ENCODE data around the gene SUN1.

SUN1 gene

GRCh38 chr7:909358-910329 lies 77.4 kb downstream of the SUN1 start:
- no peak for DNase-seq

DNA sequence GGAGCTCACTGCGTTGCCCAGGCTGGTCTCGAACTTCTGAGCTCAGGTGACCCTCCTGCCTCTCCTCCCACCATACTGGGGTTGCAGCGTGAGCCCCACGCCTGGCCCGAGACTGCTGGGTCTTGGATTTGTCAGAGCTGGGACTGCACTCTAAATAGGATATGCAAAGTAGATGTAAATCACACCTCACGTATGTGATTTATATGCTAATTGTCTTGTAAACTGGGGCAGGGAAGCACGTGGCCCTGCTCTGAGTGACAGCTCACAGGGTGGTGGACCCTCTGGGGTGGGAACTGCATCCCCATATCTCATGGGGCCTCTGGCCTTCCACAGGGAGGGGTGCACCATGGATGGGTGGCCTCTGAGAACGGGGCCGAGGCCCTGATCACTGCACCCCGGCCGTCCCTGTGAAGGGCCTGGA lies 78.2 kb downstream of the SUN1 start:
- DNase-seq, result no peak

- DNase-seq, result no peak
Measured at GRCh38 chr7:910931-911431, 78.7 kb downstream of the SUN1 start.

DNA sequence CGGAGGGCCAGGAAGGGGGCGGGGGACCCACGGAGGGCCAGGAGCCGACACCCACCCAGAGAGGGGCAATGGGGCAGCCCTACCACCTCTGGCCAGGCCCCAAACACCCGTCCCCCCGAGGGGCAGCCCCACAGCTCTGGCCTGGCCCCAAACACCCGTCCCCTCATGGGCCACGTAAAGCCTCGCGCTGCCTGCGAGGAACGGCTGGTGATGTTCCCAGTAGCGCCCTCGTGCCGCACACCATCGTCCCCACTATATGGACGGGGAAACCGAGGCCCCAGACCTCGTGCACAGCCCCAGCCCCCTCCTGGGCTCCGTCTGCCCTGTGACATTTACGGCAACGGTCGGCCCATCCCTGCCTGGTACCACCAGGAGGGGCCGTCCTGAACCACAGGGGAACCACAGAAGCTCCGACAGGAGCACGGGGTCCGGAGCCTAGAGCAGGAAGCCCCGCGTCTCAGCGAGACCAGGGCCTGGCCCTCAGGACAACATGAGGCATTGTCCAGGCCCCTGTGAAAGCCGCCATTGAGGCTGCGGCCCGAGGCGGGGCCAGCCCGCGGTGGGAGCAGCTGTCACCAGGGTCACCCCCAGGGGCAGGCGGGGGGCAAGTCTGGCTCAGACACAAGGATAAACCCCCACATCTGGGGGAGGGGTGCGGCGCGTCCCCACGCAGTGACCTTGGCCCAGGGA lies 79.7 kb downstream of the SUN1 start:
- DNase-seq, result no peak

DNA sequence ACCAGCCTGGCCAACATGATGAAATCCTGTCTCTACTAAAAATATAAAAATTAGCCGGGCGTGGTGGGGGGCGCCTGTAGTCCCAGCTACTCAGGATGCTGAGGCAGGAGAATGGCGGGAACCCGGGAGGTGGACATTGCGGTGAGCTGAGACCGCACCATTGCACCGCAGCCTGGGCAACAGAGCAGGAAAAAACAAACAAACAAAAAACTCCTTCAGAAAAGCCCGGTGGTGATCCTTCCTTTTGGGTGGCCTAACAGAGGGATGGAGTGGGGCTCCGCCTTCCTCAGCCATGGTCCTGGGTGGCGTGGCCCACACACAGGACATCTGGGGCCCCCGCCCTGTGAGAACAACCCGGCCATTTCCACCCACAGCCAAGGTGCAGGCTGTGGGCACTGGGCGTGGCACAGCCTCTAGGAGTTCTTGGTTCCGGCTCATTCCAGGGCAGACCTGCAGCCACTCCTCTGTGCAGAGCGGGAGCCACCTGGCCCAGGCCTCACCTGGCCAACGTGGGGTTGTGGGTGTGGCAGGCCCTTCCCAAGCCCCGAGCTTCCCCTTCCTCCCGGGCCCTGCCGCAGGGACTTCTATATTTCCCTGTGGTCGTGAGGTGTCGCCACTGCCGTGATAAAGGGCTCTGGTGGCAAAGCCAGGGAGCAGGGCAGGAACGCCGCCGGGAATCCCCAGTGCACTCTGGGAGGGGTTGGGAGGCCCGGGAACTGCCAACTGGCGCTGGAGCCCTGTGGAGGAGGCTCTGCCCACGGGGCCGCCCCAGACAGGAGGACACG lies 81.7 kb downstream of the SUN1 start:
- no peak for DNase-seq

DNA sequence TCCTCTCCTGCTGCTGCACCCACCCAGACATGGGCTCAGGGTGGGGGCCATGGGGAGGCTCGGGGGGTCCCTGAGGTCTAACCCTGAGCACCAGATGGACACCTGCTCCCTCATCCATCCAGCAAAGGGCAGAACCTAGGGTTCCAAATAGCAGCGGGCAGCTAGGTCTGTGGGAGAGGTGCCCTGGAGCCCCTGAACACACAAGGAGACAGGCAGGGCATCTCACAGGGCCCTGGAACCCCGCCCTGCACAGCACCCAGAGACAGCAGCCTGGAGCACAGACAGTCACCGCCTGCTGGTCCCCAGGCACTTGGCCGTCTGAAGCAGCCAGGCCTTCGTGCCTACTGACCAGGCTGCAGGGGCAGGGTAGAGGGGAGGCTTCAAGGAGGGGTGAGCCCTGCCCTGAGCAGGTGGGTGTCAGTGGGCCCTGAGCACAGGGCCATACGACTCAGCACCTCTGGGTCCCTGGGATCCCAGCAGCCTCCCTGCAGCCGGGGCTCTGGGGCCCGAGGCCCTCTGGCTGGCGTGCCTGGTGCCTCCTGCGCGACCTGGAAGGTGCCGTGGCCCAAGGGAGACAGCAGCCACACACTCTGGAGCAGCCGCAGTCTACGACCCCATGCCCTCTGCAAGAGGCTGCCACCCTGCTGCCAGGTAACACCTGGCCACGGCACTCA lies 82.4 kb downstream of the SUN1 start:
- no peak for DNase-seq

DNA sequence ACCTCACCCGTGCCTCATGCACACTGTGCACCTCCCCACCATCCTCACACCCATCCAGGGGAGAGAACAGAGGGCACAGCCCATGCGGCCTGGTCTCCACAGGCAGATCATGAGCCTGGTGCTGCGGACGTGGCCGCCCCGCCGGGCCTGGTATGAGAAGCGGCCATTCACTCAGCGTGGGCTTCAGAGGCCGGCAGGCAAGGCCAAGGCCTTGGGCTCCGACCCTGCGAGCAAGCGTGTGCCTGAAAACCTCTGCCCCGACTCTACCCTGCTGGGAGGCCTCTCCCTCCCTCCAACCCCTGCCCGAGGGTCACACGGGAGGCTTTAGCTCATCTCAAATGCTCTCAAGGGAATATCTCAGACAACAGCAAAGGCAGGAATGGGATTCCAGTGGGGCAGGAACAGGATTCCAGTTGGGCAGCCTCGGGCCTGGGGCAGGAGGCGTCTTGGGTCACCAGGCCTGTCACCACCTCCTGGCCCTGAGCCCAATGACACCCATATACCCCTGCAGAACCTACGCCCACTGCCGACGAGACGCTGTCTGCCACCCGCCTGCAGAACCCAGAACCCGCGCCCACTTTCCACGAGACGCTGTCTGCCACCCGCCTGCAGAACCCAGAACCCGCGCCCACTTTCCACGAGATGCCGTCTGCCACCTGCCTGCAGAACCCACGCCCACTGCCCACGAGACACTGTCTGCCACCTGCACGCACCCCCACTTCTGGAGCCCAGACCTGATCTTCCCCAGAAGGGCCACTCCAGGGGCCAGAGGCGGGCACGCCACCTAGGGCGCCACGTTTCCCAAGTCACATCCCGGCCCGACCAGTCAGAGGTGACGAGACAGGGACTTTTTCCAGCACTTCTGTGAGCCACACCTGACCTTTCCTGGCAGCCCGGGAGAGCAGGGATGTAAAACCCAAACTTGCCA lies 83.3 kb downstream of the SUN1 start:
- no peak for DNase-seq

DNA sequence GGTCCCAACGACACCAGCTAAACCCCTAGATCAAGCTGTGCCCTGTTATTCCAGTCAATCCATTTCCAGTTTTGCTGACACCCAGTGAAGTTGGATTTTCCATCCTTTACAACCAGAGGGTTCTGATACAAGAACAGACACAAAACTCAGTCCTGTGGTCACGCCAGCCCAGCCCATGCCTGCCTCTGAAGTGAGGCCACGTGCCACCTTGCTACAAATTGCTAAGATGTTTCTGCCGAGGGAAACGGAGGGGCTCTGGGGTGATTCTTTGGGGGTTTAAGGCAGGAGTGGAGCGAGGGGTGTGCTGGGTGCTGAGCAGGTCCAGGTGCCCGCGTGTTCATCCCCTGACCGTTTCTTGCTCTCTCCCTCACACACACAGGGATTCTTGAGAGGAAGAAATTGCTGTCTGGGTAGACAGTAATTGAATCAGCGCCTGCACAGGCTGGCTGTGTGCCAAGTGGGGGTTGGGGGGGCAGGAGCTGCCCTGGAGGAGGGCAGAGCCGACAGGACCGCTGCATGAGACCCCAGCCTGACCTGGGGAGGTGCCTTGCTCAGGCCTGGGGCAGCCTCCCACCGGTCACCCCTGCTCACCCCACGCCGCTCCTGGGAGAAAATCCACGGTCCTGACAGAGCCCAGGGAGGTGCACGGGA lies 84.1 kb downstream of the SUN1 start:
- DNase-seq, result peak; percentile 33

DNA sequence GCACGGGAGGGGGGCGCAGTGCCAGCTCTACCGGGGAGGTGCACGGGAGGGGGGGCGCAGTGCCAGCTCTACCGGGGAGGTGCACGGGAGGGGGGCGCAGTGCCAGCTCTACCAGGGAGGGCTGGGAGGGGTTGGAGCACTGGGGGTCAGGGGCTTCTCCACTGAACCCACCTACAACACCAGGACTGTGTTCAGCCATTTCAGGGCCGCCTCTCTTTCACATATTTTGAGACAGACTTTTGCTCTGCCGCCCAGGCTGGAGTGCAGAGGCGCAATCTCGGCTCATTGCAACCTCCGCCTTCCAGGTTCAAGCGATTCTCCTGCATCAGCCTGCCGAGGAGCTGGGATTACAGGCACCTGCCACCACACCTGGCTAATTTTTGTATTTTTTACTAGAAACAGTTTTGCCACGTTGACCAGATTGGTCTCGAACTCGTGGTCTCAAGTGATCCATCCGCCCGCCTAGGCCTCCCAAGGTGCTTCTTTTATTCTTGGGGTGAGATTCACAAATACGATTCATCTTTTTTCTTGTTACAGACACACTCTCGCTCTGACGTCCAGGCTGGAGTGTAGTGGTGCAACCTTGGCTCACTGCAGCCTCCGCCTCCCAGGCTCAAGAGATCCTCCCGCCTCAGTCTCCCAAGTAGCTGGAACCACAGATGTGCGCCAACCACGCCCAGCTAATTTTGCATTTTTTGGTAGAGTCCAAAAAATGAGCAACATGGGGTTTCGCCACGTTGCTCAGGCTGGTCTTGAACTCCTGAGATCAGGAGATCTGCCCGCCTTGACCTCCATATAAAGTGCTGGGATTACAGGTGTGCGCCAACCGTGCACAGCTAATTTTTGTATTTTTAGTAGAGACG lies 85.2 kb downstream of the SUN1 start:
- no peak for DNase-seq

GRCh38 chr7:918118-918425 lies 85.8 kb downstream of the SUN1 start:
- no peak for DNase-seq

GRCh38 chr7:918441-919113 lies 86.3 kb downstream of the SUN1 start:
- no peak for DNase-seq

DNA sequence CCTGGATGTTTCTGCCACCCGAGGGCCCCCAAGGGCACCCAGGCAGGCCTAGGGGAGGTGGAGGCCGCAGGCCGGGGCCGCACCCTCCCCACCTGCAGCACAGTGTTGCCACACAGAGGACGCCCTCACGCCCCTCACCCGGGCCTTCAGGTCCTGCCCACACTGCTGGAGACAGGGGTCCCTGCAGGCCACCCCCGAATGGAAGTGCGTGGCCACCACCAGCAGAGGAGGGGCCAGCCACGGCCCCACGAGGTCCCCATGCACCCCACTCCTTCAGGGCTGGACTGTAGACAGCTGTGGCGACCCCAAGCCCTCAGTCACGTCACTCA lies 86.8 kb downstream of the SUN1 start:
- no peak for DNase-seq

GRCh38 chr7:919924-920341 lies 87.7 kb downstream of the SUN1 start:
- no peak for DNase-seq

- peak; percentile 21 for DNase-seq
Measured at GRCh38 chr7:920351-921070, 88.2 kb downstream of the SUN1 start.

- DNase-seq, result no peak
Measured at GRCh38 chr7:921071-921461, 88.8 kb downstream of the SUN1 start.

DNA sequence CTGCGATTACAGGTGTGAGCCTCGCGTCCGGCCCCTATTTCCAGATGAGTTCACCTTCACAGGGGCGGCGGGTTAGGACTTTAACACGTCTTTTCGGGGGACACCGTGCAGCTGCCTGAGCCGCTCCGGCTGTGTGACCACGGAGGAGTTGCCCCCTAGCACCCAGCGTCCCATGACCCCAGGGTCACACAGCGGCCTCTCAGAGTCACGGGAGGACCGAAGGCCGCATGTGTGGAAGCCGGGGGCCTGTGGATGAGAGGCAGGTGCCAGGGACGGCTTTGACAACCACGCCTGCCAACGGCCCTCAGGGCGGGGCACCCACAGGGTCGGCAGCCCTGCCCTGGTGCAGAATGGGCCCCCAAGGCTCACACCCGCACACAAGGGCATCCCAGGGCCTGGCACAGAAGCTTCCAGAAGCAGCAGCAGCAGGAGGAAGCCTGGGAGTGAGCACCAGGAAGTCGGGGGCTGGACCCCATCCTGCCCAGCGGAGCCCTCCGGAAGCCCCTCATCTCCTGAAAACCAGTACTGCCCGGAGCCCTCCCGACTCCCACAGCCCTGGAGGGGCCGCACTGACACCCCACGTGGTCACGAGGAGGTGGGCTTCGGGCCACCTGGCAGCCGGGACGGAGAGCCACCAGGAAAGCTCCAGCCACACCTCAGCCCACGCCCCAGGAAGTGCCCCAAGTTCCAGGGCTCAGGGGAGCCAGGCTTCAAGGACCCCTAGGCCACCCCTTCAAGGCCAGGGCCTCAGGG lies 89.5 kb downstream of the SUN1 start:
- DNase-seq, result no peak

DNA sequence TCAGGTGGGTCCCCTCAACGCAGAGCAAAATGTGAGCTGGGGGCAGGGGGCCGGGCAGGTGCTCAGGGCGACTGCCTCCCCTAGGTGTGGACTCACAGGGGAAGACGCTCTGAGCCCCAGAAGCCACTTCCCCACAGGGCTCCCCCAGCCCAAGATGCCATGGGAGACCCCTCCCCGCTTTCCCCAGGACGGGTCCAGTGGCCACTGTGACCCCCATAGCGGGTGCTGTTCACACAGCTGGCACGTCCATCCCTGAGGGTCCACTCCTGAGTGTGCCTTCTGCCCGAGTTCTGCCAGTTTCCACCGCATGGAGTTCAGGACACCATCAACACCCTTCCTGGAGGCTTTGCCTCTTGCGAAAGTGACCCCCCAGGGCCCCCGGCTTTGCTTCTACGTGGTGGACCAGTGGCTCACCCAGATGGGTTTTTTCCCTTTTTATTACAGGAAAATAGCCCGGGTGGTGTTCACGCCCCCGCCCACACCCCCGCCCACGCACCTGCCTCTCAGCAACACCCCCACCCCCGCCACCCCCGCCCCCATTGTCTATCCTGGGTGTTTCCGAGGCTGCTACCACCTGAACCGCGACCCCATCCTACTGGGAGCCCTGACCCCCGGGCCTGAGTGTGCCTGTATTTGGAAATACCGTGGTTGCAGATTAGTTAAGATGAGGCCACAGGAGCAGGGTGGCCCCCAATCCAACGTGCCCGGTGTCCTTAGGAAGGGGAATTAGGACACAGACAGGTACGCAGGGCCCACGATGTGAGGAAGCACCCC lies 90.2 kb downstream of the SUN1 start:
- no peak for DNase-seq
